Measurements from ENCODE around the gene SREK1IP1. TPM values are rescaled to one million over a fixed set of nuclear protein-coding genes. Genes with fewer than 3 reads are reported as not detected.

SREK1IP1 gene
- polyA plus RNA-seq, 6 donors from 2014 or later: 17.1 to 32.8 (median 26.6) TPM

DNA sequence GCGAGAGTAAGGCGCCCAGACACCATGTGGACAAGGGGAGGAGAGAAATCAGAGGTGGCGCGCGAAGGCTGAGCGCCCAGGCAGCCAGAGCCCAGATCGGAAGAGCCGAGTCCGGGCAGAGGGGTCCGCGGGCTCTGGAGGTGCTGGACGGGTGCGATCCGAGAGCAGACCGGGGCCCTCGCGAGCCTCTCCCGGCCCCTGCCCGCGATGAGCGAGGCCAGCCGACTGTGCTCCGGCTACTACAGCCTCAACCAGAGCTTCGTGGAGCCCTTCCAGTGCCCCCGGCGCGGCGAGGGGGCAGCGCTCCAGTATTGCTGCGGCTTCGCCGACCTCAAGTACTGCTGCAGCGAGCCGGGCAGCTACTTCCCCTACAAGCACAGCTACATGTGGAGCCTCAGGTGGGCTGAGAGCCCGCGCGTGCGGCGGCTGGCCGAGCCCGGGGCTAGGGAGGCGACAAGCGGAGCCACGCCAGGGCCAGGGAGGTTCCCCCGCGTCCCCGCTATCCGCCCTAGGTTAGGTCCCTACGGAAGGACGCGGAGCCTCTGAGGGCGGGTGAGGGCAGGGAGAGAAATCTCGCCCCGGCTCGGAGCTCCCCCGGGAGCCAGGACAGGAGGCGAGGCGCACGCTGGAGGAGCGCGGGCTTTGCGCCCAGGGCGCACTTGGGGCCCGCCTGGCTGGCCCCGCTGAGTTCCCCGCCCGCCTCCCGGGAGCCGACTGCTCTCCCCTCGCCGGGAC lies 77.9 kb downstream of the SREK1IP1 start, which contains the start of gene SHISAL2B:
Gene SHISAL2B, plus strand, starts transcription at position 87 of the 735 bp plus-strand sequence. Its CDS starts 121 bp downstream, at position 208.
- H3K4me1 Mint-ChIP-seq: peaks cover 5 to 9% (median 6%) of the 10 kb centered on the region in 3 donors
- H3K9me3 Mint-ChIP-seq: peaks cover 0 to 12% (median 2%) of the 10 kb centered on the region in 7 donors
- peak within 1 kb of the TSS in 6 of 8 donors; percentile 20 to 74 (median 62) for H3K4me3 Mint-ChIP-seq
- peaks cover 48 to 63% (median 48%) of the 10 kb centered on the region in 3 donors for H3K27me3 Mint-ChIP-seq
- ATAC-seq (ENCODE audit: low read depth in 2 of 2) (peak; percentile 34 to 40), DNase-seq (no peak)
- no peaks in the 10 kb centered on the region for H3K36me3 Mint-ChIP-seq
- no peak within 1 kb of the TSS for H3K27ac Mint-ChIP-seq

DNA sequence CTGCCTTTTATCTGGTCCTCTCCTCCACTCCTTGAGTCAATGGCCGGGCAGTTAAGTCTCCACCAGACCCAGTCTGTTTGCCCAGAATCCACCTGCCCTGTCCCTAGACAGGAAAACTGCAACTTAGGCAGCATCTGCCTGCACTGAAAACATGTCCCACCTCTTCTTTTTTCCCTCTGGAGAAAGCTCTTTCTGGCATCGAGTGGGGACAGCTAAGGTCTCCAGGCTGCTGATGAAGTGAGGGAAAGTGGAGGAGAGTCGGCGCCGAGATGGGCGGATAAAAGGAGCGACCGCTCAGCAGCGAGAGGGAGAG lies 78.4 kb downstream of the SREK1IP1 start:
- Mint-ChIP-seq H3K4me1 (peaks cover 5 to 9% (median 6%) of the 10 kb centered on the region in 3 donors), H3K36me3 (no peaks in the 10 kb centered on the region), H3K9me3 (peaks cover 0 to 8% (median 0%) of the 10 kb centered on the region in 7 donors), H3K27me3 (peaks cover 48 to 63% (median 48%) of the 10 kb centered on the region in 3 donors), H3K4me3 (peak overlapping the region in 6 of 8 donors; percentile 20 to 74 (median 62)), H3K27ac (no peak overlapping the region)
- ATAC-seq (ENCODE audit: low read depth in 2 of 2) (no peak), DNase-seq (no peak)

DNA sequence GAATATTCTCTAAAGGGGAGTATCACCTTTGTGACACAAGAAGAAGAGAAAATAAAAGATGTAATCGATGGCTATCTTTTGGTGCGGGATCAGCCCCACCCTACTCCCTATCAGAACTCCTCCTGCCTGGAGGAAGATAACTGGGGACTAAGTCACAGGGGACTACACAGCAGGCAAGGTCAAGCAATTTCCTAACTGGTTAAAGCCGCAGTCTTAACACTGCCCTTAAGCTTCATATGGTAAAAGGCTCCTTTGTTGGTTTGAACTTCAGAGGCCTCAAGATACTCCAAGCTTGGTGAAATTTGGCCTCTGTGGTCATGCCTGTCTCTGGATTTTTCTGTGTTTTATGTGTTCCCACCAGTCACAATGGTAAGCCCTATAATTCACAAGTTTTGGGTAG lies 79.5 kb downstream of the SREK1IP1 start:
- Mint-ChIP-seq H3K36me3 (no peaks in the 10 kb centered on the region), H3K4me3 (peak overlapping the region in 1 of 8 donors; percentile 37), H3K4me1 (peaks cover 5 to 9% (median 6%) of the 10 kb centered on the region in 3 donors), H3K27me3 (peaks cover 48 to 59% (median 52%) of the 10 kb centered on the region in 3 donors), H3K27ac (no peak overlapping the region), H3K9me3 (peaks cover 0 to 2% (median 0%) of the 10 kb centered on the region in 7 donors)
- ATAC-seq (ENCODE audit: low read depth in 2 of 2): no peak
- no peak for DNase-seq

GRCh38 chr5:64688391-64688790 lies 80.1 kb downstream of the SREK1IP1 start:
- Mint-ChIP-seq H3K4me3 (no peak overlapping the region), H3K36me3 (no peaks in the 10 kb centered on the region), H3K4me1 (peaks cover 5 to 9% (median 6%) of the 10 kb centered on the region in 3 donors), H3K27ac (no peak overlapping the region), H3K9me3 (no peaks in the 10 kb centered on the region), H3K27me3 (peaks cover 43 to 53% (median 48%) of the 10 kb centered on the region in 3 donors)
- no peak for DNase-seq
- no peak for ATAC-seq (ENCODE audit: low read depth in 2 of 2)

- Mint-ChIP-seq H3K4me3 (no peak overlapping the region), H3K4me1 (peaks cover 5 to 6% (median 6%) of the 10 kb centered on the region in 3 donors), H3K27ac (no peak overlapping the region)
These were observed 82.6 kb downstream of the SREK1IP1 start for GRCh38 chr5:64685866-64686265.

DNA sequence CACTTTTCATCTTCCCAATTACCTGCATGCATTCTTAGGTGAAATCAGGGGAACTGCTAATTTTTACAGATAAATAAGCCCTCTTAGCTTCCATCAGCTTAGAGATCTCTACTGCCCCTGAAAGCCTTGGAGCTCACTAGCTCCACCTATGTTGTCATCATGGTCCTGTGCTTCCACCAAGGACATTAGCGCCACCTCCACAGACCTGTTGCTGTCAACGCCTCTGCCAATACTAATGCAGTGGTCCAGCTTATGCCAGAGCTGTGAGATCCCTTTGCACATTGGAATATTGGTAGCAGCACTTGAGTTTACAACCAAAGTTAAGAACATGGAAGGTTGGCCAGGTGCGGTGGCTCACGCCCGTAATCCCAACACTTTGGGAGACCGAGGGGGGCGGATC lies 85.9 kb downstream of the SREK1IP1 start:
- DNase-seq: no peak
- Mint-ChIP-seq H3K27ac (no peak overlapping the region), H3K4me3 (no peak overlapping the region), H3K36me3 (no peaks in the 10 kb centered on the region), H3K9me3 (no peaks in the 10 kb centered on the region), H3K4me1 (no peaks in the 10 kb centered on the region), H3K27me3 (peaks cover 32 to 40% (median 35%) of the 10 kb centered on the region in 3 donors)
- ATAC-seq (ENCODE audit: low read depth in 2 of 2): no peak

More at GRCh38 chr5:64685866-64686265, 82.6 kb downstream of the SREK1IP1 start:
- Mint-ChIP-seq H3K9me3 (no peaks in the 10 kb centered on the region), H3K27me3 (peaks cover 29 to 47% (median 47%) of the 10 kb centered on the region in 3 donors), H3K36me3 (no peaks in the 10 kb centered on the region)
- no peak for DNase-seq
- ATAC-seq (ENCODE audit: low read depth in 2 of 2): no peak

DNA sequence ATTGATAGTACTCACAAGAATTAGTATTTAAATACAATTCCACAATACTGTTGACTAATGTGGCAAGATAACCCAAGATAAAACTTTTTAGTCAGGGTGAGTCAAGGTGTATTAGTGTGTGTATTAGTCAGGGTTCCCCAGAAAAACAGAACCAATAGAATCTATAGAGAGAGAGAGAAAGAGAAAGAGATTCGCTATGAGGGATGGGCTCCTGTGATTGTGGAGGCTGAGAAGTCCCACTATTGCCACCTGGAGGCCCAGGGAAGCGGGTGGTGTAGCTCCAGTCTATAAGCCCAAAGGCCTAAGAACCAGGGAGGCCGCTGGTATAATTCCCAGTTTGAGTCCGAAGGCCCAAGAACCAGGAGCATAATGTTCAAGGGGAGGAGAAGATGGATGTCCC lies 88.2 kb downstream of the SREK1IP1 start:
- Mint-ChIP-seq H3K4me1 (no peaks in the 10 kb centered on the region), H3K9me3 (no peaks in the 10 kb centered on the region), H3K27me3 (peaks cover 26 to 38% (median 37%) of the 10 kb centered on the region in 3 donors), H3K4me3 (no peak overlapping the region), H3K36me3 (no peaks in the 10 kb centered on the region), H3K27ac (no peak overlapping the region)
- DNase-seq: no peak
- no peak for ATAC-seq (ENCODE audit: low read depth in 2 of 2)

DNA sequence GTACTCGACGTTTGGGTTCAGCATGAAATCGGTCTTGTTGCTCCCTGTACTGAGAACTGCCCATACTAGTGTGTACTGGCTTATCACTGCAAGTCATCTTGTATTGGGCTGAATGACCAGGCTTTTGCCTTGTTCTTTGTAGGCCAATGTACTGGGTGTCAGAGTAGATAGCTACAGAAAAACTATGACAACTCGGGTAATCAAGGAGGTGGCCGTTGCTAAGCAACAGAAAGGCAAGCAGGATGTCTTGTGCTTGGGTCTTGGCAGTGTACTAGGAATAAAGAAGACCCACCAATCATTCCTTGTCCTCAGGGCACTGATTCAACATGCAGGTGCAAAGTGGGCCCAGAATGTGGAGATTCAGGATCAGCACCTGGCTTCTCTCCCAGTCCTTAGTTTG lies 90.1 kb downstream of the SREK1IP1 start:
- Mint-ChIP-seq H3K9me3 (peaks cover 0 to 4% (median 0%) of the 10 kb centered on the region in 7 donors), H3K27ac (no peak overlapping the region), H3K36me3 (no peaks in the 10 kb centered on the region), H3K4me1 (no peaks in the 10 kb centered on the region), H3K4me3 (no peak overlapping the region), H3K27me3 (peaks cover 33 to 44% (median 40%) of the 10 kb centered on the region in 3 donors)
- ATAC-seq (ENCODE audit: low read depth in 2 of 2) (no peak), DNase-seq (no peak)

DNA sequence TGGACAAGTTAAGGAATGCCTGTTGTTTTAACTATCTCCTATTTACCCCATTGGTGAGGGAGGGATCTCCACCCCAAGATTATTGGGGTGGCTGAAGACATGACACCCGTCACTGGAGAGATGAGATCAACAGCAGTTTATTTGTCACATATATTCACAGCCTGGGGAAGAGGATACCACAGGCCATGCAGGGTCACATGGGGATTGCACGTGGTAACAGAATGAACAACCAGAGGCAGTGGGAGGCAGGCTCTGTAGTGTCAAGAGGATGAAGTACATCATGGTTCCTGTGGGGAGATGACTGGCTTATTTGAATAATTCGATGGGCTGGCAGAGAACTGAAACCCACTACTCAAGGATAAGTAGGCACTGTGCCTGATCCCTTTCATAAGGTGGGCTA lies 96.8 kb downstream of the SREK1IP1 start:
- H3K4me1 Mint-ChIP-seq: no peaks in the 10 kb centered on the region
- ATAC-seq (ENCODE audit: low read depth in 2 of 2) (no peak), DNase-seq (no peak)
- H3K4me3 Mint-ChIP-seq: no peak overlapping the region
- peaks cover 16 to 27% (median 26%) of the 10 kb centered on the region in 3 donors for H3K27me3 Mint-ChIP-seq
- H3K36me3 Mint-ChIP-seq: peaks cover 0 to 7% of the 10 kb centered on the region in 2 donors
- peaks cover 0 to 10% (median 3%) of the 10 kb centered on the region in 7 donors for H3K9me3 Mint-ChIP-seq
- H3K27ac Mint-ChIP-seq: no peak overlapping the region

- peaks cover 0 to 10% (median 3%) of the 10 kb centered on the region in 7 donors for H3K9me3 Mint-ChIP-seq
- no peak overlapping the region for H3K4me3 Mint-ChIP-seq
- peaks cover 5 to 33% (median 28%) of the 10 kb centered on the region in 3 donors for H3K27me3 Mint-ChIP-seq
- ATAC-seq (ENCODE audit: low read depth in 2 of 2): no peak
- DNase-seq: no peak
- H3K4me1 Mint-ChIP-seq: no peaks in the 10 kb centered on the region
- H3K27ac Mint-ChIP-seq: no peak overlapping the region
- H3K36me3 Mint-ChIP-seq: peaks cover 0 to 7% of the 10 kb centered on the region in 2 donors
These were observed 98.2 kb downstream of the SREK1IP1 start for GRCh38 chr5:64670277-64670676.

Other genes with a start within 250 kb of the SREK1IP1 start
- gene SHISAL2B, start 78.2 kb downstream of the SREK1IP1 start, polyA plus RNA-seq (ENCODE audit: low read depth in 6 of 6): not detected
- gene CWC27, start 239 bp upstream of the SREK1IP1 start, polyA plus RNA-seq (ENCODE audit: low read depth in 6 of 6): 10 to 100 TPM; 26.5 to 43.5 (median 35.1) TPM

All from naive B cell (primary cell).